ENCODE data around the gene IQUB. TPM values are rescaled to one million over a fixed set of nuclear protein-coding genes. Genes with fewer than 3 reads are reported as not detected.

The IQUB gene
- not detected for polyA plus RNA-seq

GRCh38 chr7:123534383-123535260, at the start of gene IQUB:
IQUB (minus strand) TSS chr7:123534595; CDS start chr7:123512340, 22,255 bp downstream.
- no peaks in the 10 kb centered on the region for H3K36me3 Mint-ChIP-seq
- no peaks in the 10 kb centered on the region for H3K9me3 Mint-ChIP-seq
- H3K27ac Mint-ChIP-seq, result peak within 1 kb of the TSS; percentile 73 to 94 (median 86)
- H3K4me3 Mint-ChIP-seq, result peak within 1 kb of the TSS; percentile 86 to 97 (median 91)
- H3K27me3 Mint-ChIP-seq (ENCODE audit: low read depth in 3 of 3), result peaks cover 9 to 14% (median 12%) of the 10 kb centered on the region in 3 donors
- H3K4me1 Mint-ChIP-seq, result peaks cover 24 to 34% of the 10 kb centered on the region in 2 donors
- peak; percentile 88 to 91 (median 89) for DNase-seq

GRCh38 chr7:123583821-123584220, 49.4 kb upstream of the IQUB start:
- no peak for DNase-seq

GRCh38 chr7:123581162-123581459, 46.7 kb upstream of the IQUB start:
- Mint-ChIP-seq H3K4me3 (no peak overlapping the region), H3K9me3 (peaks cover 0 to 3% (median 0%) of the 10 kb centered on the region in 6 donors), H3K4me1 (no peaks in the 10 kb centered on the region), H3K27me3 (ENCODE audit: low read depth in 3 of 3) (peaks cover 5 to 23% (median 7%) of the 10 kb centered on the region in 3 donors), H3K36me3 (no peaks in the 10 kb centered on the region), H3K27ac (no peak overlapping the region)
- DNase-seq, result no peak

More at GRCh38 chr7:123583821-123584220, 49.4 kb upstream of the IQUB start:
- Mint-ChIP-seq H3K27ac (no peak overlapping the region), H3K36me3 (no peaks in the 10 kb centered on the region), H3K9me3 (no peaks in the 10 kb centered on the region), H3K27me3 (ENCODE audit: low read depth in 3 of 3) (peaks cover 8 to 15% (median 8%) of the 10 kb centered on the region in 3 donors), H3K4me1 (no peaks in the 10 kb centered on the region), H3K4me3 (no peak overlapping the region)

- H3K27ac Mint-ChIP-seq, result no peak overlapping the region
- no peaks in the 10 kb centered on the region for H3K36me3 Mint-ChIP-seq
- peaks cover 0 to 3% (median 0%) of the 10 kb centered on the region in 6 donors for H3K9me3 Mint-ChIP-seq
- no peak for DNase-seq
- no peak overlapping the region for H3K4me3 Mint-ChIP-seq
- peaks cover 6 to 25% (median 7%) of the 10 kb centered on the region in 3 donors for H3K27me3 Mint-ChIP-seq (ENCODE audit: low read depth in 3 of 3)
- no peaks in the 10 kb centered on the region for H3K4me1 Mint-ChIP-seq
Measured at GRCh38 chr7:123580406-123581161, 46.2 kb upstream of the IQUB start.

- DNase-seq, result no peak
- H3K27ac Mint-ChIP-seq, result no peak overlapping the region
- H3K27me3 Mint-ChIP-seq (ENCODE audit: low read depth in 3 of 3), result peaks cover 8 to 25% (median 10%) of the 10 kb centered on the region in 3 donors
- H3K4me1 Mint-ChIP-seq, result no peaks in the 10 kb centered on the region
- peaks cover 0 to 3% (median 0%) of the 10 kb centered on the region in 6 donors for H3K9me3 Mint-ChIP-seq
- no peak overlapping the region for H3K4me3 Mint-ChIP-seq
- H3K36me3 Mint-ChIP-seq, result no peaks in the 10 kb centered on the region
Measured at GRCh38 chr7:123579416-123579815, 45.0 kb upstream of the IQUB start.

GRCh38 chr7:123573896-123574467, 39.6 kb upstream of the IQUB start:
- H3K27me3 Mint-ChIP-seq (ENCODE audit: low read depth in 3 of 3), result peaks cover 4 to 15% (median 5%) of the 10 kb centered on the region in 3 donors

GRCh38 chr7:123573341-123573740, 38.9 kb upstream of the IQUB start:
- DNase-seq, result no peak
- no peak overlapping the region for H3K27ac Mint-ChIP-seq
- H3K36me3 Mint-ChIP-seq, result no peaks in the 10 kb centered on the region
- H3K4me3 Mint-ChIP-seq, result no peak overlapping the region
- peaks cover 0 to 2% (median 0%) of the 10 kb centered on the region in 6 donors for H3K9me3 Mint-ChIP-seq
- no peaks in the 10 kb centered on the region for H3K4me1 Mint-ChIP-seq
- peaks cover 5 to 13% (median 6%) of the 10 kb centered on the region in 3 donors for H3K27me3 Mint-ChIP-seq (ENCODE audit: low read depth in 3 of 3)

More at GRCh38 chr7:123573896-123574467, 39.6 kb upstream of the IQUB start:
- Mint-ChIP-seq H3K4me3 (no peak overlapping the region), H3K36me3 (no peaks in the 10 kb centered on the region), H3K27ac (no peak overlapping the region), H3K4me1 (no peaks in the 10 kb centered on the region), H3K9me3 (peaks cover 0 to 3% (median 0%) of the 10 kb centered on the region in 6 donors)
- DNase-seq, result no peak

GRCh38 chr7:123571684-123572083, 37.3 kb upstream of the IQUB start:
- Mint-ChIP-seq H3K4me1 (no peaks in the 10 kb centered on the region), H3K9me3 (no peaks in the 10 kb centered on the region), H3K27me3 (ENCODE audit: low read depth in 3 of 3) (peaks cover 7 to 11% (median 8%) of the 10 kb centered on the region in 3 donors), H3K4me3 (no peak overlapping the region), H3K27ac (no peak overlapping the region), H3K36me3 (no peaks in the 10 kb centered on the region)
- no peak for DNase-seq

- no peaks in the 10 kb centered on the region for H3K4me1 Mint-ChIP-seq
- no peak overlapping the region for H3K4me3 Mint-ChIP-seq
- H3K27me3 Mint-ChIP-seq (ENCODE audit: low read depth in 3 of 3), result peaks cover 6 to 8% (median 8%) of the 10 kb centered on the region in 3 donors
- no peaks in the 10 kb centered on the region for H3K9me3 Mint-ChIP-seq
- no peak for DNase-seq
- H3K27ac Mint-ChIP-seq, result no peak overlapping the region
- H3K36me3 Mint-ChIP-seq, result no peaks in the 10 kb centered on the region
Measured at GRCh38 chr7:123571187-123571586, 36.8 kb upstream of the IQUB start.

- no peak for DNase-seq
- H3K27ac Mint-ChIP-seq, result no peak overlapping the region
- H3K4me1 Mint-ChIP-seq, result no peaks in the 10 kb centered on the region
- H3K36me3 Mint-ChIP-seq, result no peaks in the 10 kb centered on the region
- peaks cover 6 to 7% (median 6%) of the 10 kb centered on the region in 3 donors for H3K27me3 Mint-ChIP-seq (ENCODE audit: low read depth in 3 of 3)
- no peaks in the 10 kb centered on the region for H3K9me3 Mint-ChIP-seq
- H3K4me3 Mint-ChIP-seq, result no peak overlapping the region
Measured at GRCh38 chr7:123570390-123571182, 36.2 kb upstream of the IQUB start.

GRCh38 chr7:123569352-123570010, 35.1 kb upstream of the IQUB start:
- Mint-ChIP-seq H3K27me3 (ENCODE audit: low read depth in 3 of 3) (peaks cover 4 to 6% (median 5%) of the 10 kb centered on the region in 3 donors), H3K4me3 (no peak overlapping the region), H3K9me3 (no peaks in the 10 kb centered on the region), H3K36me3 (no peaks in the 10 kb centered on the region), H3K4me1 (no peaks in the 10 kb centered on the region), H3K27ac (no peak overlapping the region)
- DNase-seq, result no peak

- no peak overlapping the region for H3K27ac Mint-ChIP-seq
- no peaks in the 10 kb centered on the region for H3K36me3 Mint-ChIP-seq
- H3K4me3 Mint-ChIP-seq, result no peak overlapping the region
- no peaks in the 10 kb centered on the region for H3K4me1 Mint-ChIP-seq
- peaks cover 0 to 6% (median 4%) of the 10 kb centered on the region in 3 donors for H3K27me3 Mint-ChIP-seq (ENCODE audit: low read depth in 3 of 3)
- no peaks in the 10 kb centered on the region for H3K9me3 Mint-ChIP-seq
- no peak for DNase-seq
Measured at GRCh38 chr7:123562121-123562520, 27.7 kb upstream of the IQUB start.
